ENCODE data around the gene HDHD3. TPM values are rescaled to one million over a fixed set of nuclear protein-coding genes. Genes with fewer than 3 reads are reported as not detected.

The HDHD3 gene
- total RNA-seq, 1 donor from 2014 or later = 8.4 TPM

- H3K27me3 Mint-ChIP-seq (ENCODE audit: unreplicated experiment) = no peaks in the 10 kb centered on the region
- H3K4me1 Mint-ChIP-seq (ENCODE audit: unreplicated experiment) = peaks cover 8% of the 10 kb centered on the region
- no peaks in the 10 kb centered on the region for H3K36me3 Mint-ChIP-seq (ENCODE audit: low read depth, unreplicated experiment)
- no peak for DNase-seq (ENCODE audit: low spot score)
- H3K27ac Mint-ChIP-seq (ENCODE audit: unreplicated experiment) = no peak overlapping the region
- H3K9me3 Mint-ChIP-seq (ENCODE audit: unreplicated experiment) = no peaks in the 10 kb centered on the region
- no peak overlapping the region for H3K4me3 Mint-ChIP-seq (ENCODE audit: unreplicated experiment)
- no peak for TF ChIP-seq CTCF (IDR thresholded peaks at IDR 0.05; ENCODE audit: unreplicated experiment)
Measured at GRCh38 chr9:113331780-113332179, 45.0 kb downstream of the HDHD3 start.

GRCh38 chr9:113328045-113328782 is 48.6 kb downstream of the HDHD3 start:
- H3K36me3 Mint-ChIP-seq (ENCODE audit: low read depth, unreplicated experiment) = no peaks in the 10 kb centered on the region
- no peak overlapping the region for H3K27ac Mint-ChIP-seq (ENCODE audit: unreplicated experiment)
- H3K4me3 Mint-ChIP-seq (ENCODE audit: unreplicated experiment) = no peak overlapping the region
- no peaks in the 10 kb centered on the region for H3K27me3 Mint-ChIP-seq (ENCODE audit: unreplicated experiment)
- no peak for DNase-seq (ENCODE audit: low spot score)
- H3K4me1 Mint-ChIP-seq (ENCODE audit: unreplicated experiment) = peaks cover 15% of the 10 kb centered on the region
- no peaks in the 10 kb centered on the region for H3K9me3 Mint-ChIP-seq (ENCODE audit: unreplicated experiment)
- no peak for TF ChIP-seq CTCF (IDR thresholded peaks at IDR 0.05; ENCODE audit: unreplicated experiment)

- peaks cover 15% of the 10 kb centered on the region for H3K4me1 Mint-ChIP-seq (ENCODE audit: unreplicated experiment)
- H3K27ac Mint-ChIP-seq (ENCODE audit: unreplicated experiment) = no peak overlapping the region
- H3K36me3 Mint-ChIP-seq (ENCODE audit: low read depth, unreplicated experiment) = no peaks in the 10 kb centered on the region
- H3K9me3 Mint-ChIP-seq (ENCODE audit: unreplicated experiment) = no peaks in the 10 kb centered on the region
- no peak overlapping the region for H3K4me3 Mint-ChIP-seq (ENCODE audit: unreplicated experiment)
- H3K27me3 Mint-ChIP-seq (ENCODE audit: unreplicated experiment) = no peaks in the 10 kb centered on the region
- DNase-seq (ENCODE audit: low spot score) = no peak
- no peak for TF ChIP-seq CTCF (IDR thresholded peaks at IDR 0.05; ENCODE audit: unreplicated experiment)
Measured at GRCh38 chr9:113326230-113326629, 50.6 kb downstream of the HDHD3 start.

Other genes starting within 250 kb of the HDHD3 start
- 2.1 TPM for gene SLC31A2, start 226.0 kb downstream of the HDHD3 start, total RNA-seq (ENCODE audit: unreplicated experiment)
- gene FKBP15, start 155.7 kb downstream of the HDHD3 start, total RNA-seq (ENCODE audit: unreplicated experiment) = 30.2 TPM
- 23.2 TPM for gene SLC31A1, start 155.4 kb downstream of the HDHD3 start, total RNA-seq (ENCODE audit: unreplicated experiment)
- gene CDC26, start 101.4 kb downstream of the HDHD3 start, total RNA-seq (ENCODE audit: unreplicated experiment) = 27.0 TPM
- 20.5 TPM for gene PRPF4, start 101.3 kb downstream of the HDHD3 start, total RNA-seq (ENCODE audit: unreplicated experiment)
- gene RNF183, start 73.6 kb downstream of the HDHD3 start, total RNA-seq (ENCODE audit: unreplicated experiment) = not detected
- gene WDR31, start 36.7 kb downstream of the HDHD3 start, total RNA-seq (ENCODE audit: unreplicated experiment) = 0.95 TPM
- gene BSPRY, start 27.4 kb downstream of the HDHD3 start, total RNA-seq (ENCODE audit: unreplicated experiment) = 0.15 TPM
- 19.3 TPM for gene ALAD, start 24.3 kb upstream of the HDHD3 start, total RNA-seq (ENCODE audit: unreplicated experiment)
- gene POLE3, start 33.7 kb upstream of the HDHD3 start, total RNA-seq (ENCODE audit: unreplicated experiment) = 28.7 TPM
- gene C9orf43, start 33.8 kb upstream of the HDHD3 start, total RNA-seq (ENCODE audit: unreplicated experiment) = 0.92 TPM
- 474 TPM for gene RGS3, start 86.7 kb upstream of the HDHD3 start, total RNA-seq (ENCODE audit: unreplicated experiment)

All from endothelial cell (in vitro differentiated cells).